ENCODE data around the gene PALD1.
"Not testable (repeated sequence)": the region's sequence is repeated elsewhere in the genome, so short reads cannot be mapped to it uniquely, and the experiment has no call there.

The PALD1 gene

GRCh38 chr10:70592746-70593512 lies 114.4 kb downstream of the PALD1 start:
- no peak for DNase-seq

GRCh38 chr10:70593513-70593890 lies 114.9 kb downstream of the PALD1 start:
- no peak for DNase-seq

- DNase-seq: no peak
These were observed 115.6 kb downstream of the PALD1 start for GRCh38 chr10:70594161-70594560.

- no peak for DNase-seq
These were observed 117.0 kb downstream of the PALD1 start for GRCh38 chr10:70595566-70596016.

- no peak for DNase-seq
These were observed 117.7 kb downstream of the PALD1 start for GRCh38 chr10:70596110-70596798.

GRCh38 chr10:70596860-70597809 lies 118.6 kb downstream of the PALD1 start:
- peak; percentile 70 for DNase-seq

GRCh38 chr10:70597856-70598815 lies 119.6 kb downstream of the PALD1 start:
- no peak for DNase-seq

GRCh38 chr10:70598857-70599295 lies 120.3 kb downstream of the PALD1 start:
- DNase-seq: no peak

- DNase-seq: no peak
These were observed 120.8 kb downstream of the PALD1 start for GRCh38 chr10:70599319-70599718.

GRCh38 chr10:70599791-70600190 lies 121.2 kb downstream of the PALD1 start:
- DNase-seq: no peak

GRCh38 chr10:70600512-70601395 lies 122.2 kb downstream of the PALD1 start:
- no peak for DNase-seq

- no peak for DNase-seq
These were observed 123.2 kb downstream of the PALD1 start for GRCh38 chr10:70601746-70602145.

GRCh38 chr10:70602665-70603448 lies 124.3 kb downstream of the PALD1 start, which contains the start of gene PRF1:
Gene PRF1, minus strand, starts transcription at chr10:70602741. Its CDS starts 1,839 bp downstream, at chr10:70600902.
- no peak for DNase-seq

- DNase-seq: no peak
These were observed 124.9 kb downstream of the PALD1 start for GRCh38 chr10:70603449-70603801.

GRCh38 chr10:70604106-70604505 lies 125.5 kb downstream of the PALD1 start:
- DNase-seq: no peak

- DNase-seq: no peak
These were observed 126.6 kb downstream of the PALD1 start for GRCh38 chr10:70605161-70605560.

- DNase-seq: no peak
These were observed 129.4 kb downstream of the PALD1 start for GRCh38 chr10:70607936-70608335.

GRCh38 chr10:70613941-70614340 lies 135.4 kb downstream of the PALD1 start:
- no peak for DNase-seq

- DNase-seq: not testable (repeated sequence)
These were observed 135.8 kb downstream of the PALD1 start for GRCh38 chr10:70614364-70614763.

GRCh38 chr10:70615211-70615610 lies 136.6 kb downstream of the PALD1 start:
- DNase-seq: no peak
